ENCODE results near the gene SLC30A4.

GRCh38 chr15:45555934-45556608, 33.5 kb upstream of the SLC30A4 start:
- TF ChIP-seq POLR2A (IDR thresholded peaks at IDR 0.05; ENCODE audit: low read length), result no peak
- no peak for TF ChIP-seq CTCF (IDR thresholded peaks at IDR 0.05)
- no peak for TF ChIP-seq RNF2 (IDR thresholded peaks at IDR 0.05; ENCODE audit: borderline replicate concordance, low read depth)
- no peak for TF ChIP-seq RFX5 (IDR thresholded peaks at IDR 0.05)
- no peak for TF ChIP-seq EP300 (IDR thresholded peaks at IDR 0.05)
- no peak for TF ChIP-seq HDAC2 (IDR thresholded peaks at IDR 0.05)
